Embryonic facial prominence (tissue), 1 donor: ENCODE results near the gene SLC7A6.

Source experiments
- DNase-seq: peaks from one replicate; pipeline ENCODE4 v3.0.0-alpha.2; 2016; ENCODE audit errors: extremely low spot score

The SLC7A6 gene

GRCh38 chr16:68235108-68235886 lies 29.0 kb upstream of the SLC7A6 start:
- no peak for DNase-seq

GRCh38 chr16:68235887-68236136 lies 28.5 kb upstream of the SLC7A6 start, which contains the start of gene ESRP2:
Gene ESRP2 (minus strand): TSS chr16:68236127. CDS start chr16:68236045, 82 bp downstream.
- no peak for DNase-seq

DNA sequence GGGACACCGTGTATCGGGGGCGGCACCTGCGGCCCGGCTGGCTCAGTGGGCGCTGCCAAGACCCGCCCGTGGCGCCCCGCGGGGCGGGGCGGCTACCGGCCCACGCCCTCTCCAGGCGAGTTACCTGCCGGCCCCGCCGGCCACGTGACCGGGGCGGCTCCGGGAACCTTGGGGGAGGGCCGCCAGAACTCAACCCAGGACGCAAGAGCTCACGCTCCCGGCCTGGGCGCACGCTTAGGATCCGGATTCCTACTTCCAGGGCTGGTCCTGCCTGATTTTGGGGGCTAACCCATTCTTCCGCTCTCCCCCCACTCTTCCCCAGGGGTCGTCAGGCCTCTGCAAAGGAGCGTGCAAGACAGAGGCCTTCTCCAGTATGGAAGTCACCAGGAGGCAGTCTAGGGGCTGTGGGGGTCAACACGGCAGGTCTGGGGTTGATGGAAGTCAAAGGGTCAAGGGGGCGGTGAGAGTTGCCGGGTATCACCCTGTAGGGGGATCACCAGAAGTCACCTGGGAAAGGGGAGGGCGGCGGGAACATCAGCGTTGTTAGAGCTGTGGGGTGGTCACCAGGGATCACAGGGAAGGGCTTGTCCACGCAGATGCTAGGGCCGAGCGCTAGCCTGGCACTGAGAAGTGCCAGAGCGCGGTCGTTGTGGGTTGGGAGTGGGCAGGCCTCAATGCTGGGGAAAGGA lies 28.0 kb upstream of the SLC7A6 start:
- no peak for DNase-seq

DNA sequence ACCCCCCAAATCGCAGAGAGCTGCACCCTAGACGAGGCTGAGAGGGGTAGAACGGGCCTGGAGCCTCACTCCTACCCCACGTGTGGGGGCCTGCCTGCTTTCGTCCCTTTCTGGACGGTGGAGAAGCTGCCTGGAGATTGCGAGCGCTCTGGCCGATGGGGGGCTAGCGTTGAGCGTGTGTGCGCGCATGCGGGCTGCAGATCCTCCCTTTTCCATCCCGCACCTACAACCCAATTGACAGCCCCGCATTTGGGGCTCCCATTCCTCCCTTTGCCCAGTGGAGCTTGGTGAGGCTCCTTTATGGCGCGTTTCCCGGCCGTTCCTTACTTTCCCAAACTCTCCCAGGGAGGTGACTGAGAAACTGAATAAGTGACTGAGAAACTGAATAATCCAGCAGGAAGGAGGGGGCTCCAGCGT lies 27.5 kb upstream of the SLC7A6 start:
- no peak for DNase-seq

DNA sequence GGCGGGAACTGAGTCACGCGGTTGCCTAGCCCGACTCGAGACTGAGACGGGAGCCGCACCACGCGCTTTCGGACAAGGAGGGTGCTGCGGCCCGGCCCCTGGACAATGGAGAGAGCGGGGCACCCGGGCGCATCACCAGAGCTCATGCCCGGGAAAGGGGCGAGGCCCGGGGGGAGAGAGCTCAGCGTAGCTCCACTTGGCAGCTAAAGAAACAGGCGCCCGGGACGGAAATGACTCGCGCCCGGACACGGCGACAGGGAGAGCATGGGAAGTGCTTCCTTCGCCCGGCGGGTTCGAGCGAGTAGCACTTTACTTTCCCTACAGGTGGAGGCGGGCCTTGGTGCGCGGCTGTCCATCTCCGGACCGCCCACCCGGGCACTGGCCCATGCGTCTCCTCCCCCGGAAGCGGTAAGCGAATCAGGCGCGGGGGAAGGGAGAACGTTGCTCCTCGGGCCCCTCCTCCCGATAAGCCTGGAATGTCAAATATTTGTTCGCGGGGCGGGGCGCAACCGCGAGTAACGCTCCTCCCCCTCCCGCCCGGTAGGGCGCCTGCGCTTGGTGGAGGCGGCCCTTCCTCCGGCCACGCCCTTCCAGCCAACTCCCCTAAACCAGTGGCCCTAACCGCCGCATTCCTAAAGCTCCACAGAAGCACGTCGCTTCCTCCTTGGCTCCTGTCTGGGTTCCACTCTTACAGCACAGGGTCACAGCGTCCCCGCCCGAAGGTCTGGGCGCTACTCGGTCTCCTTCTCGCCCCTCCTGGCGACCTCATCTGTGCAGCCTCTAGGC lies 26.9 kb upstream of the SLC7A6 start:
- peak; percentile 93 for DNase-seq

DNA sequence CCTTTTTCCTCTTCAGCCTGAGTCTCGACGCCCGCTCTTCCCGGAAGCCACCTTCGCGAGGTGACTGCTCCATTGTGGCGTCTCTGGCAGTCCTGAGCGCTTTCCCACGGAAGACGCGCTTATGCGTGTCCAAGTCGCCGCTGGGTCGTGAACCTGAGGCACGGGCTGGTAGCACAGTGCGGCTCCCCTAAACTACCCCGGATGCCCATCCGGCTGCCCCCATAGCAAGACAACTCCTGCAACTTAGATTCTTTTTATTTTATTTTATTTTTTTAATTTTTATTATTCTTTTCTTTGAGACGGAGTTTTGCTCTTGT lies 26.3 kb upstream of the SLC7A6 start:
- DNase-seq: no peak

DNA sequence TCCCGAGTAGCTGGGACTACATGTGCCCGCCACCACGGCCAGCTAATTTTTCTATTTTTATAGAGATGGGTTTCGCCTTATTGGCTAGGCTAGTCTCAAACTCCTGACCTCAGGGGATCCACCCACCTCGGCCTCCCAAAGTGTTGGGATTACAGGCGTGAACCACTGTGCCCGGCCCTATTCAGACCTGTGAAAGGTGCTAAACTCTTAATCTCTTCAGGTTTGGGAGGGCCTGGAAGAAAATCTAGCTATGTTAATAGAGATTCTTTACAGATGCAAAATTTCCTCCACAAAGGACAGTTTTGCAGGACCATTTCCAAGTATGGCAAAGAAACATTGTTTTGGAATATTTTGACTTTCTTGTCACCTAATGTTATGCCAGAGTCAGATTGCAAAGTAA lies 22.2 kb upstream of the SLC7A6 start:
- no peak for DNase-seq

DNA sequence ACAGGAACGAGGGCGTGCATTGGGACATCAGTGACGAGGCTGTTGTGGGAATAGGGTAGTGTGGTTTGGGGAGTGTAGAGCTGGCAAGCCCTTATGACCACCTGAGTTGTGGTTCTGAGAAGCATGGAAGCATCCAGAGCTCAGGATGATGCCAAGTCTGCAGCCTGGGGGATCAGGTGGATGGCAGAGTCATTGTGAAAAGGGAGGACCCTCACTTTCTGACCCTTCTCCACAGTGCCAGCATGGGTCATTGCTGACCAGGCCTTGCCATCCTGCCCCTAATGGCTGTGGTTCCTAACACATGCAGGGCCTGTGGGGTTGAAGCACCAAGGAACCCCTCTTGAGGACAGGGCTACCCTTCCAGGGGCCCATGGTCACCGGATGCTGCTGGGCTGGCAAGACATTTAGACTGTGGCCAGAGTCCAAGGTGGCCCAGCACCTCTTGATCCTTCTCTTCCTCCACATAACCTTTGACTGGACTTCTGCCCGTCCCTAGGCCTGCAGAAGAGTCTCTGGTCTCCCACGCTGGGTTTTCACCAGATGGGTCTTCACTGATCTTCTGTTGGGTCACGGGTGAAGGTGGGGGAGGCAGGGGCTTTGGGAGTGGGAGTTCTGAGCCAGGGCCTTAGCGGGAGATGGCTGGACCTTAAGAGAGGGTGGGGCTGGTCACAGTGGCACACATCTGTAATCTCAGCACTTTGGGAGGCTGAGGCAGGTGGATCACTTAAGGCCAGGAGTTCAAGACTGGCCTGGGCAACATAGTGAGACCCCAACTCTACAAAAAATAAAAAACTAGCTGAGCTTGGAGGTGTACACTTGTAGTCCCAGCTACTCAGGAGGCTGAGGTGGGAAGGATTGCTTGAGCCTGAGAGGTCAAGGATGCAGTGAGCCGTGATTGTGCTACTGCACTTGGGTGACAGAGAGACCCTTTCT lies 21.1 kb upstream of the SLC7A6 start:
- DNase-seq: no peak

DNA sequence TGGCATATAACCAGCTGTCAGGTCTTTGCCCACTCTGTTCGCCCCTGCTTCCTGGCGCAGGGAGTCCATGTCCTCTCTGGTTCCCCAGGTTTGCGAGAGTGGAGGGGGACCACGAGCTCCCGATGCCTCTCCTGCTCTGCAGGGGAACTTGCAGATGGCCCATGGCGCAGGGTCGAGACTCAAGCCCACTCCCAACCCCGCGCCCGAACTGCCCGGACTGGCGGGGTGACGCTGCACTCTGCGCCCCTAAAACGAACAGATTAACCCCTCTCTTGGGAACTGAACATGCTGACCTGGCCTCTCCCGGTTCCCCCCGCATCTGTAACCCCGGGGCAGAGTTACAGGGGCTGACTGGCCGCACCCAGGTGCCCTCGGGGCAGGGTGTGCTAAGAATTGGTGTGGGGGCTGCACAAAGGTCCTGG lies 19.8 kb upstream of the SLC7A6 start:
- DNase-seq: no peak

DNA sequence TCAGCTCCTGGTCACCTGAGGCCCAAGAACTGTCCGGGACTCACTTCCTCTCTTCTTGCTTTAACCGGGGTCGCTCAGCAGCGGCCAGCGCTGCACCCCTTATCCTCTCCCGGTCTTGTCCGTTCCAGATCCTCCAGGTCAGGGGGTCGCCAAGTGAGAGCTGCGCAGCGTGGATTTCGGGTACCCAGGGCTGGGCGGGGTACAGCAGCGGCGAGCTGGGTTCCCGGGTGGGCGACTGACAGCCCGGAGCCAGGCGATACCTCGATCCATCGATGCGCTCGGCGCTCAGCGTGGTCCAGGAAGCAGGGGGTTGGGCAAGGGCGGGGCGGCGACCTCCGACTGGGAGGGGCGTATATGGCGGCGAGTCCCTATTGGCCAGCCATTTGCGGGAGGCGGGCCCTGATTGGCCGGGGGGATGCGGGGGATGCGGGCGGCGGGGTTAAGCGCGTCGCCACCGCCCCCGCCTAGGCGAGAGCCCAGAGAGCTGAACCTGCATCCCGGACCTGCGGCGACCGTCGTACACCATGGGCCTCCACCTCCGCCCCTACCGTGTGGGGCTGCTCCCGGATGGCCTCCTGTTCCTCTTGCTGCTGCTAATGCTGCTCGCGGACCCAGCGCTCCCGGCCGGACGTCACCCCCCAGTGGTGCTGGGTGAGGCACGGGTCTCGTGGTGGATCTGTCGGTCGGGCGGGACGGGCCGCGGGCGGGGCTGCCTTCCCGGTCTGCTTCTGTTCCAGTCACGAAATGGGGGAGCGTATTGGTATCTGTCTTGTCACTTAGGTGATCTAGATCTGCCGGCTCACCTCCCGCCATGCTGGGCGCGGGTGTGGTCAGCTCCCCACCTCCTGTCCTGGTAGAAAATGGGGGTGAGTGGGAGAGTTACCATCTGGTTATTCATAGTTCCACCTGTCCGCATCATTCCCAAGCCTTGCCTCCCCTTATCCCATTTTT lies 19.1 kb upstream of the SLC7A6 start, which contains the start of gene PLA2G15:
Gene PLA2G15, plus strand, starts transcription at position 471 of the 951 bp plus-strand sequence. Its CDS starts 54 bp downstream, at position 525.
- peak; percentile 79 for DNase-seq

- DNase-seq: no peak
These were observed 18.2 kb upstream of the SLC7A6 start for GRCh38 chr16:68246121-68246520.

DNA sequence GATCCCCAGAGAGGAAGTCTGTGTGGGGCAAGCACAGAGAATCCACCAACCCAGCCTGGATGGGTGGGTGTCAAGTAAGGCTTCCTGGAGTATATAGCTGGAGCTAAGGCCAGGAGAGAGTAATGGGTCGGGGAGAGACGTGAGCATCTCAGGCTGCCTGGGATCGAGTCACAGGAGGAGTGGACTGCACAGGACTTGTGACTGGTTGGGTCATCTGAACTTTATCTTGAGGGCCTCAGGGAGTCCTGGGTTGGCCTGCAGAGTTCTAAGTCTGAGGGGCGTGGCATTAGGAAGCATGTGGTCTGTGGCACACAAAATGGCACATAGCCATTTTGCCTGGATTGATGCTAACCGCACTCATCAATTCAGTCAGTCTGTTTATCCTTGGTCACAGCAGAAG lies 17.7 kb upstream of the SLC7A6 start:
- DNase-seq: no peak

DNA sequence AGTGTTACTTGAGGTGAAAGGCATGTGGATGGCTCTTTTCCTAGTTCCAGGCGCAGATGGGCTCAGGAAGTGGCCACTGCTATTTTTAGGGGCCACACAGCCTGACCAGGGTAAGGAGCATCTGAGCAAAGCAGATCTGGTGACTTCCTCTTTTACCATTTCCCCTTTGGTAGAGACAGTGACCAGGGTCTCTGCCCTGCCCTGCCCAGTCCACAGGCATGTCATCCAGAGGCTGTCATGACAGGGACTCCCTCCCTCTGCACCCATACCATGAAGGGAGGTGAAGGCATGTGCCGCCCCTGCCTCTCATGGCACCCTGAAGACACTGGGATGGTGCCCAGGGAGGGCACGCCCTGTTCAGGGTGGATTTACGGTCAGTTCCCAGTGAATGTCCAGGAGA lies 16.9 kb upstream of the SLC7A6 start:
- DNase-seq: no peak

DNA sequence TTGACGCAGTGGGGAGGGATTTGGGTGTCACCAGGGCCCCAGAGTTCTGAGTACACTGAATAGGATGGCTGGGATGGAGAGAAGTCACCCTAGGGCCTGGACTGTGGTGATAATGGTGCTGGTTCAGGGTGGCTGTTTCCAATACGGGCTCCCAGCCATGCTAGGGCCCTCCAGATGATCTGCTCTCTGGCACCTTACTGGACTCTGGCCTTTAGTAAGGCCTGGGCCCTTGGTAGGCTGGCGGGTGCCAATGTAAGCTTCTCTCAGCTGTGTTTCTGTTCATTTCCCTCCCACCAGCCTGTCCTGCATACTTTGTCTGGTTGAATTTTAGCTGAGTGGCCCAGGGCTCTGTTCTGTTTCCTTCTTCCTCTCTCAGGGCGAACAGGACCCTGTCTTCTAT lies 16.4 kb upstream of the SLC7A6 start:
- no peak for DNase-seq

- no peak for DNase-seq
These were observed 15.0 kb upstream of the SLC7A6 start for GRCh38 chr16:68249371-68249770.

DNA sequence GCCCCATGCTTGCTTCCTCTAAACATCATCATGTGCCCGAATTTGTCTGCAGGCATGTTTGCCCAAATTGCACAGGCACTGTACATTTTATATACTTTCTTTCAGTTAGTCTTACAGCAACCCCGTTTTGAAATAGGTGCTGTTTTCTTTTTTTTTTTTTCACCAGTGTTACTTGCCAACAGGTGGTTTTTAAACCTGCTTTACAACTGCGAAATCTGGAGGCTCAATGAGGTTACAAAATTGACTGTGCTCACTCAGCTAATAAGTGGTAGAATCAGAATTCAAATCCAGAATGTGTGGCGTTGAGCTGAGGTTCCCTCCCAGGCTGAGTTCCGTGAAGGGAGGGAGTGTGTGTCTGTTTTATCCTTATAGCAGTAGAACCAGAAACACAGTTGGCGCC lies 13.4 kb upstream of the SLC7A6 start:
- no peak for DNase-seq

- DNase-seq: no peak
These were observed 12.5 kb upstream of the SLC7A6 start for GRCh38 chr16:68251832-68252231.

DNA sequence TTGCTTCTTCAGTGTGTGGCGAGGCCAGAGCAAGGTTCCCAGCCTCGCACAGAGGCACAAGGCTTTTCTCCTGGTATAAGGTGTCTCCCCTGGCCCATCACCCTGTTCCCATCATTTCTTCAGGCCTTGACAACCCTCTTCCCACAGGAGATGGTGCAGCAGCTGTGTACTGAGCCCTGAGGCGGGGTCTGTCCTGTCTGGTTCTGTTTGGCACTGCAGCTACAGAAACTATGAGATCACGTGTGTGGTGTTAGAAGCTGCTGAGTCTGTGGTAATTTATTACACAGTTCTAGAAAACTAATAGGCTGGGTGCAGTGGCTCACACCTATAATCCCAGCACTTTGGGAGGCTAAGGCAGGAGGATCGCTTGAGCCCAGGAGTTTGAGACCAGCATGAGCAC lies 11.9 kb upstream of the SLC7A6 start:
- no peak for DNase-seq

DNA sequence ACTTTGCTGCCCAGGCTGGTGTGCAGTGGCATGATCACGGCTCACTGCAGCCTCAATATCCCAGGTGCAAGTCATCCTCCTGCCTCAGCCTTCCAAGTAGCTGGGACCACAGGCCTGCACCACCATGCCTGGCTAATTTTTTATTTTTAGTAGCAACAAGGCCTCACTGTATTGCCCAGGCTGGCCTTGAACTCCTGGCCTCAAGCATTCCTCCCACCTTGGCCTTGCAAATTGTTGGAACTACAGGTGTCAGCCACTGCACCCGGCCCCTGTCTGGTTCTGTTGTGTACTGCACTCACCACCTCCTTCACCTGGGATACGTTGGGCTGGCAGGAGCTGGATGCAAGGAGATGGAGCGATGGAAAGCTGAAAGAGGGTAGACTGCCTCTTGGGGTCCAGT lies 10.6 kb upstream of the SLC7A6 start:
- DNase-seq: no peak

DNA sequence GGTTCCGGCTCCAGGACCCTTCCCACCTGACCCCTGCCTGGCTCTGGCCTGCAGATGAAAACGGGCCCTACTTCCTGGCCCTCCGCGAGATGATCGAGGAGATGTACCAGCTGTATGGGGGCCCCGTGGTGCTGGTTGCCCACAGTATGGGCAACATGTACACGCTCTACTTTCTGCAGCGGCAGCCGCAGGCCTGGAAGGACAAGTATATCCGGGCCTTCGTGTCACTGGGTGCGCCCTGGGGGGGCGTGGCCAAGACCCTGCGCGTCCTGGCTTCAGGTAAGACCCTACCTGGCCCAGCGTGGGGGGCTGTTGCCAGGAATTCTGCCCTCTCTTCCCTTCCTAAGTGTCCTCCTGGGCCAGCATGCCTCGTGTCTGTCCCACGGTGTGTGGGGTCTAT lies 8.6 kb upstream of the SLC7A6 start:
- no peak for DNase-seq
